ENCODE measurements around the gene RXRG.

Gene RXRG

DNA sequence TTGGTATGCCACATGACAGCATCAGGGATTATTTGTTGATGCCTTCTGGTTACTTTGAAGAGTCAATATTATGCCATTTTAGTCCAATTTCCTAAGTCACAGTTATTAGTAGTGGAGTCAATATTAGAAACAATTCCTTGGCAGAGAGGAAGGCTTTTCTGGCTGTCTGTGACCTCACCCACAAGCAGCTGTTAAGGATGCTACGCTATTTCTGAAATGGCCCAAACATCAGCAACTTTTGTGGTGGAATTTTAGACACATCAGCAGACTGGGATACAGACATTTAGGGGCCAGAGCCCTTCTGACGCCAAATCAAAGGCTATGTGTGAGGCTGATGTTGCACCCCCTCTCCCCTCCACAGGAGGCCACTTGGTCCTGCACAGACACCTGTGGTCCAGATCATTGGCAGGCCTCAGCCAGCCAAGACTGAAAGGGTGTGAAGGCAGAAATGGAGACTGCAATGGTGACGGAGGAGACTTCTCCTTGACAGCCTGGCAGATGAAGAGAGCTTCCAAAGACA, 9.2 kb upstream of the RXRG start:
- Histone ChIP-seq H3K4me1 (no peaks in the 10 kb centered on the region), H3K79me2 (no peaks in the 10 kb centered on the region), H3K9ac (no peak overlapping the region), H3K4me2 (ENCODE audit: low read length) (no peak overlapping the region), H3K27ac (no peak overlapping the region), H3K9me3 (ENCODE audit: control insufficient read depth, low read length) (no peaks in the 10 kb centered on the region), H3K36me3 (ENCODE audit: control insufficient read depth, insufficient read depth, low read length) (no peaks in the 10 kb centered on the region), H3K4me3 (ENCODE audit: low read depth, low read length) (no peak overlapping the region), H3K27me3 (ENCODE audit: control insufficient read depth, insufficient read depth, low read length) (no peaks in the 10 kb centered on the region), H2AFZ (no peak overlapping the region)
- no peak for TF ChIP-seq CTCF (IDR thresholded peaks at IDR 0.05)

- Histone ChIP-seq H3K27ac (no peak overlapping the region), H3K9me3 (ENCODE audit: control insufficient read depth, low read length) (no peaks in the 10 kb centered on the region)
- TF ChIP-seq CTCF (IDR thresholded peaks at IDR 0.05) = no peak
Measured at GRCh38 chr1:165452336-165453130, 7.6 kb upstream of the RXRG start.

GRCh38 chr1:165451691-165452090, 6.8 kb upstream of the RXRG start:
- no peaks in the 10 kb centered on the region for H3K36me3 ChIP-seq (ENCODE audit: control insufficient read depth, insufficient read depth, low read length)
- no peak for TF ChIP-seq CTCF (IDR thresholded peaks at IDR 0.05)
- H3K9me3 ChIP-seq (ENCODE audit: control insufficient read depth, low read length) = no peaks in the 10 kb centered on the region
- no peaks in the 10 kb centered on the region for H3K79me2 ChIP-seq
- no peak overlapping the region for H2AFZ ChIP-seq
- H3K9ac ChIP-seq = no peak overlapping the region
- no peaks in the 10 kb centered on the region for H3K4me1 ChIP-seq
- no peak overlapping the region for H3K4me3 ChIP-seq (ENCODE audit: low read depth, low read length)
- H3K27me3 ChIP-seq (ENCODE audit: control insufficient read depth, insufficient read depth, low read length) = no peaks in the 10 kb centered on the region
- no peak overlapping the region for H3K27ac ChIP-seq
- H3K4me2 ChIP-seq (ENCODE audit: low read length) = no peak overlapping the region

More at GRCh38 chr1:165452336-165453130, 7.6 kb upstream of the RXRG start:
- no peak overlapping the region for H3K9ac ChIP-seq
- H3K79me2 ChIP-seq = no peaks in the 10 kb centered on the region
- H3K4me2 ChIP-seq (ENCODE audit: low read length) = no peak overlapping the region
- H3K36me3 ChIP-seq (ENCODE audit: control insufficient read depth, insufficient read depth, low read length) = no peaks in the 10 kb centered on the region
- H3K4me1 ChIP-seq = no peaks in the 10 kb centered on the region
- H3K27me3 ChIP-seq (ENCODE audit: control insufficient read depth, insufficient read depth, low read length) = no peaks in the 10 kb centered on the region
- no peak overlapping the region for H2AFZ ChIP-seq
- H3K4me3 ChIP-seq (ENCODE audit: low read depth, low read length) = no peak overlapping the region

DNA sequence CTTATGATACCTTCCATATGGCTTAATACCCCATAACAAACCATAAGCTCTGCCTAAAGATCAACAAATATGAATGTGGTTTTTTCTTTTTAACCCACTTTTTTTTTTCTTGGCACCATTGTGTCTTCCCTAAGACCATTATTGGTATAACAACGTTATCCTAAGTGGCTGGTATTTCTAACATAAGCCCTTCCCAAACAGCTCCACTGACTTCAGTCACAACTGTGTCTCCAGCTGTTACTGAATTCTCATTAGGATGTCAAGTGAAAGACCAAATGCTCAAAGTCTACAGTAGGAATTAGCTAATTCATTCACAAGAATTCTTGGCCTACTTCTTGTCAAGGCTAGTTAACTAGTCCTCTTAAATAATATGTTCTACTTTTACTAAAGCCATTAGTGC, 4.2 kb upstream of the RXRG start:
- no peak for TF ChIP-seq CTCF (IDR thresholded peaks at IDR 0.05)
- H3K4me2 ChIP-seq (ENCODE audit: low read length) = no peak overlapping the region
- no peaks in the 10 kb centered on the region for H3K36me3 ChIP-seq (ENCODE audit: control insufficient read depth, insufficient read depth, low read length)
- no peak overlapping the region for H3K4me3 ChIP-seq (ENCODE audit: low read depth, low read length)
- H3K79me2 ChIP-seq = no peaks in the 10 kb centered on the region
- H3K4me1 ChIP-seq = no peaks in the 10 kb centered on the region
- H3K27ac ChIP-seq = no peak overlapping the region
- H3K27me3 ChIP-seq (ENCODE audit: control insufficient read depth, insufficient read depth, low read length) = no peaks in the 10 kb centered on the region
- H2AFZ ChIP-seq = no peak overlapping the region
- H3K9ac ChIP-seq = no peak overlapping the region
- H3K9me3 ChIP-seq (ENCODE audit: control insufficient read depth, low read length) = no peaks in the 10 kb centered on the region

DNA sequence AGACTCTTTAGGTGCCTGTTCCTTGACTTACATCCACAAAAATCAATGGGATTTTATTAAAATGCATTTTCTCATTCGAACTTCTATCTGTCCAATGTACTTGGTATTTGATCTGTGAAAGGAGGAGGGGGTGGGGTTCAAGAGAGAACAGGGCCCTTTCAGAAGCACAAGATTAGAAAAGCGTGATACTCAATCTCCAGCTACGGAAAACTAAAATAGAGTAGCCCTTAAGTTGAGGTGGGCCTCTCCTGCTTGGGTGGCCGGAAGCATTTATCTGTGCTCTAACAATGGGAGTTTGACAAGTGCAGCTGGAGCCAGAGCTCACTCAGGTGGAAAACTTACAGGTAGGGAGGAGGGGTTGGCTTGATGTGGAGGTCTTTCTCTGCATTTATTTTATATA, 462 bp upstream of the RXRG start:
- H3K4me3 ChIP-seq (ENCODE audit: low read depth, low read length) = no peak overlapping the region
- no peak for TF ChIP-seq CTCF (IDR thresholded peaks at IDR 0.05)
- H3K9me3 ChIP-seq (ENCODE audit: control insufficient read depth, low read length) = no peaks in the 10 kb centered on the region
- H2AFZ ChIP-seq = no peak overlapping the region
- H3K4me1 ChIP-seq = no peaks in the 10 kb centered on the region
- H3K9ac ChIP-seq = no peak overlapping the region
- H3K27ac ChIP-seq = no peak overlapping the region
- H3K27me3 ChIP-seq (ENCODE audit: control insufficient read depth, insufficient read depth, low read length) = no peaks in the 10 kb centered on the region
- H3K4me2 ChIP-seq (ENCODE audit: low read length) = peak overlapping the region; percentile 61
- no peaks in the 10 kb centered on the region for H3K36me3 ChIP-seq (ENCODE audit: control insufficient read depth, insufficient read depth, low read length)
- H3K79me2 ChIP-seq = no peaks in the 10 kb centered on the region
